WI38 (cell line): ENCODE measurements around the gene LANCL3.

Experiments used
- H3K4me3 ChIP-seq: 2 replicates; pipeline ENCODE4 v1.5.1; 2011; ENCODE audit warnings: low read depth, mild to moderate bottlenecking, control low read depth, low read length
- CTCF ChIP-seq: IDR thresholded peaks from 2 replicates; pipeline ENCODE4 v1.5.1; 2012; ENCODE audit warnings: low read depth, mild to moderate bottlenecking, control low read depth, low read length

Gene LANCL3

GRCh38 chrX:37712458-37712857, 141.0 kb downstream of the LANCL3 start:
- no peak overlapping the region for H3K4me3 ChIP-seq
- TF ChIP-seq CTCF: no peak

GRCh38 chrX:37714479-37714878, 143.0 kb downstream of the LANCL3 start:
- H3K4me3 ChIP-seq: no peak overlapping the region

GRCh38 chrX:37716602-37717001, 145.1 kb downstream of the LANCL3 start:
- no peak overlapping the region for H3K4me3 ChIP-seq
- TF ChIP-seq CTCF: no peak

More at GRCh38 chrX:37714479-37714878, 143.0 kb downstream of the LANCL3 start:
- TF ChIP-seq CTCF: no peak

GRCh38 chrX:37717708-37718107, 146.2 kb downstream of the LANCL3 start:
- no peak for TF ChIP-seq CTCF
- H3K4me3 ChIP-seq: no peak overlapping the region

GRCh38 chrX:37722595-37722994, 151.1 kb downstream of the LANCL3 start:
- TF ChIP-seq CTCF: no peak

GRCh38 chrX:37726346-37726745, 154.9 kb downstream of the LANCL3 start:
- no peak overlapping the region for H3K4me3 ChIP-seq
- TF ChIP-seq CTCF: no peak

More at GRCh38 chrX:37722595-37722994, 151.1 kb downstream of the LANCL3 start:
- H3K4me3 ChIP-seq: no peak overlapping the region
